GM21360 (cell line): ENCODE results near the gene MTREX.

Experiments
- ATAC-seq: cut with Tn5 transposase; IDR thresholded peaks from one replicate; pipeline ENCODE4 v1.9.1; 2021; ENCODE audit warnings: mild to moderate bottlenecking, moderate library complexity; ENCODE audit not compliant: unreplicated experiment

Gene MTREX

DNA sequence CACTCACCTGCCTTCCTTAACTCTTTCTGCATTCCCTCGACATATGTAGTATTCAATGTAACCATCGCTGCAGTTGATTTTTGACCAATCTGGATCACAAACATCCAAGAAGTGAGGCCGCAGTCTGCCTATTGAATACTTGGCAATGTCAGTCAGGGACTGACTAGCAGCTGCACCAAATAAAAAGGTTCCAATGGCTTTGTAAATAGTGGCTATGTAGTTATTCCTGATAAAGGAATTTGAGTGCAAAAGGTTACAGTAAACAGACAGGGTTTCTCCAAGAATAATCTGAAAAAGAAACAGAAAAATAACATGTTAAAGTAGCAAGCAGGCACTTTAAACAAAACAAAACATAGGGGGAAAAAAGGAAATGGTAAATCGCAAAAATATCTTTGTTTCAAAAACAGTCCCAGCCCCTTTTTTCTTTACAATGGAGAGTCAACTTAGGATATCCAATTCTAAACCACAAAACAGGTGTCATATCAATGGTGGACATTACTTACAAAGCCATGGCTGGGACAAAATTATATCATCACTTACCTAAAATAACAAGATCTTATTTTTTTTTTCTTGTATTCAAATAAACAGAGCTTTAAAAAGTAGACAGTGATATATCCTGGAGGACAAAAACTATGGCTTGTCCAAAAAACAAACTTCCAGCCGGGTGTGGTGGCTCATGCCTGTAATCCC lies 160.2 kb downstream of the MTREX start:
- ATAC-seq, result no peak

DNA sequence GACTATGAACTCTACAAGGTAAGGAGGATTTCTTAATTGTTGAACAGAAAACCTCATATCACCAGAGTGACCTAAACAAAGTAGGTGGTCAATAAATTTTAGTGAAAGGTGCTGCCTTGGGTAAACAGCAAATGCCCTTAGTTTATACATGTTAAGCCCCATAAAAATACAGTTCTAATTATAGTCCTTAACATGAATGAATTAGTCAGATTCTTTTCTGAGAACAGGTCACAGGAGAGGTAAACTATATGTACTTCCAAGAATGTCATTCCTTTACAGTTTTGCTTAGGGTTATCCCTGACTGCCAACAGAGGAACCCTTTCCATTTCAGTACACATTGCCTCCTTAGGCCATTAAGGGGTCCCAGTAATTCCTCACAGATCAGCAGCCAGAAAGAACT lies 162.1 kb downstream of the MTREX start:
- no peak for ATAC-seq

DNA sequence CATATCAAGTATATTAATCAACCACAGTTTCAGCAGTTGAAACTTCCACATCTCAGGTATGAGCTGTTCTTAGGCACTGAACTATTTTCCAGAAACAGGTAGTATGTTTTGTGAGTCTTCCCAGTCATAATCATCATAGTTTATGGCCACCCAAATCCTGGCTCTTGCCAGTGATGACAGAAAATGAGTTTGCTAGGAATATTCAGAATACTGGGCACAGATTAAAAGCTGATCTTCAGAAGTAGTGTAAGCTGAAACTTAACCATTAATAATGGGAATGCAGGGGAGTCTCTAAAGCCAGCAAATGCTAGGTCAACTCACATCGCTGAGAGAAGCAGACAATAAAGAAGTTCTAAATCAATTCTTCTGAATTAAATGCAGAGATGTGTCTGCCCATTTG lies 162.5 kb downstream of the MTREX start:
- no peak for ATAC-seq

DNA sequence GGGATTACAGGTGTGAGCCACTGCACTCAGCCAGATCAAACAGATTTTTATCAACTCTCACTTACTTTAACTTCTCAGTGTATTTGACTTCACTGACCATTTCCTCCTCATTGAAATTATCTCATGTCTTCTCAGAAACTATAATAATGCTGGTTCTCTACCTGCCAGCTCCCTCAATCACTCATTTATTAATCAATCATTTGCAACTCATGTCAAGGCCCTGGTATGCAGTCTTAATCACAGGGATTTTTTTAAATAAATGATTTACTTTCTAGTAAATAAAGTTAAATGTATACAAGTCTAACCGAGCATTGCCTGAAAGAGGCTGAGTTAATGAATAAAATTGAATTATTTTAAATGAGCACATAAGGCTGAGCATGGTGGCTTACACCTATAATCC lies 163.7 kb downstream of the MTREX start:
- ATAC-seq, result no peak

DNA sequence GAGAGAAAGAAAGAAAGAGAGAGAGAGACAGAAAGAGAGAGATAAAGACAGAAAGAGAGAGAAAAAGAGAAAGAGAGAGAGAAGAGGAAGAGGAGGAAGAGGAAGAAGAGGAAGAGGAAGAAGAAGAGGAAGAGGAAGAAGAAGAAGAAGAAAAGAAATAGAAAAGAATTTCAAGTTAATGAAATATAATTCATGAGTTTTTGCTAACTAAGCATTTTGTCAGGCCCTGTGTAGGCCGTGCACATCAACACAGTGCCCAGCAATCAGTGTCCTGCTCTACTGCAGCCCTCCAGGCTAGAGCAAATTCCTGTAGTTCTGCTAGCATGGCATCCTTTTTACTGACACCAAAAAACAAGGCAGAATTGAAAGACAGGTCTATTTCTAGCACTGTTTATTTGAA lies 164.9 kb downstream of the MTREX start:
- ATAC-seq, result no peak
